HUES64 (cell line): ENCODE data around the gene PKD1L1.

ENCODE experiments used
- H3K27ac ChIP-seq: 2 replicates; pipeline ENCODE4 v1.7.0; 2013; ENCODE audit warnings: low read depth, low read length, inconsistent platforms
- H3K27me3 ChIP-seq: 2 replicates; pipeline ENCODE4 v1.6.1; 2013; ENCODE audit warnings: mild to moderate bottlenecking, low read length; ENCODE audit not compliant: insufficient read depth
- H3K36me3 ChIP-seq: 2 replicates; pipeline ENCODE4 v1.6.1; 2013; ENCODE audit warnings: mild to moderate bottlenecking, low read length; ENCODE audit not compliant: insufficient read depth
- H3K4me1 ChIP-seq: 2 replicates; pipeline ENCODE4 v1.6.1; 2013; ENCODE audit warnings: mild to moderate bottlenecking, low read length, moderate library complexity; ENCODE audit not compliant: insufficient read depth
- H3K4me3 ChIP-seq: 2 replicates; pipeline ENCODE4 v1.5.1; 2013; ENCODE audit warnings: mild to moderate bottlenecking, low read length, moderate library complexity
- H3K9ac ChIP-seq: 2 replicates; pipeline ENCODE4 v1.6.1; 2013; ENCODE audit warnings: mild to moderate bottlenecking, low read depth, low read length
- H3K9me3 ChIP-seq: 2 replicates; pipeline ENCODE4 v1.6.1; 2013; ENCODE audit warnings: low read depth, low read length; ENCODE audit not compliant: insufficient read depth
- WGBS: fragments of 150-250, 120-280 bp; methylation state at CpG from one replicate; pipeline ENCODE4 v1.1.7; 2013; ENCODE audit warnings: missing lambda C conversion rate; 5-methylcytosine and 5-hydroxymethylcytosine counted together

Gene PKD1L1

DNA sequence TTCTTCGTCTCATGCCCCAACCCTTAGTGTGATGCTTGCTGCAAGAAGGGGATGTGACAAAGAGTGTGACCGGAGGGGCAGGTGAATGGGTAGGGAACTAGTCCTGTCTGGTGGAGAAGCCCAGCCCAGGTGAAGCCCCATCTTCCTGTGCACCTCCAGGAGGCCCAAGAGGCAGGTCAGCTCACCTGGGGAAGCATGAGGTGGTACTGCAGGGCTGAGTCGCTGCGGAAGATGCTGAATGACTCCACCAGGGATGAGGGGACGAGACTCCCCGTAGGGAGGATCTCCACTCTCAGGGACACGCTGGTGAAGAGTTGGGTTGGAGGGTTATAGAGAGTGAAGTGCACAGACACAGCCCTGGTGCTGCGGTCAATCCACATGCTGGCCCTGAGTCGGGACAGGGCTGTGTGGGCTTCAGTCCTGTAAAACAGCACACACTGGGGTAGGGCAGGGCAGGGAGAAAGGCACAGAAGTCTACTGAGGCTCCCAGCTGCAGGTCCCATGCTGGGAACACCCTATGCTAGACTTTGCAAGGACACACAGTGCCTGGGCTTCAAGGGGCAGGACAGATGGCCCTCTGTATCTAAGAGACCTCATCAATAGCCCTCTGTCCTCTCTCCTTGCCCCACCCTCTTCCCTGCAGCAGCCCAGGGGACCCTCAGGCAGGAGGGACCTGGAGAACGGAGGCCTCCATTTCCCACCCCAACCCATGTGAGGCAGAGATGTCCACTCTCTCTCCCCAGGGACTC is 136.5 kb downstream of the PKD1L1 start:
- Histone ChIP-seq H3K9ac (no peak overlapping the region), H3K36me3 (no peaks in the 10 kb centered on the region), H3K4me1 (no peaks in the 10 kb centered on the region), H3K27ac (no peak overlapping the region), H3K9me3 (no peaks in the 10 kb centered on the region), H3K4me3 (no peak overlapping the region), H3K27me3 (no peaks in the 10 kb centered on the region)
- 87% methylated on average over 10 of the region's 10 CpGs for WGBS

DNA sequence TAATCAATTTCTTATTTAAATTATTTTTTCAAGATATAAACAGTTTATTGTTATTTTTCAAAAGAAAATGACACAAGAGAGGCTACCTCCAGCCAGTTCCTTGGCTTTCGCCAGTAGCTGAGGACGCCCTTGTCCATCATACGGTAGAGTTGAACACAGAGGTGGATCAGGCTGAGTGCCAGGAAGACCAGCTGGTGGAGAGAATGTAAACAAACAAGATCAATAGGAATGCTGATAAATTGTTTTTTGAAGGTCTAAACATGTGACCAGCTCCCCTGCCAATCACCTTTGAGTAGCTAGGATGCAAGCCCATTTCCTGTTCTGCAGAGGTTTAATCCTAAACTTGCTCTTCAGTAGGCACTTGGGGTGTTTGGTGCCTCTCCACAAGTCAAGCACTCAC is 138.9 kb downstream of the PKD1L1 start:
- Histone ChIP-seq H3K9me3 (no peaks in the 10 kb centered on the region), H3K4me1 (no peaks in the 10 kb centered on the region), H3K36me3 (no peaks in the 10 kb centered on the region), H3K9ac (no peak overlapping the region), H3K27ac (no peak overlapping the region), H3K4me3 (no peak overlapping the region), H3K27me3 (no peaks in the 10 kb centered on the region)
- 94% methylated on average over 3 of the region's 3 CpGs for WGBS

DNA sequence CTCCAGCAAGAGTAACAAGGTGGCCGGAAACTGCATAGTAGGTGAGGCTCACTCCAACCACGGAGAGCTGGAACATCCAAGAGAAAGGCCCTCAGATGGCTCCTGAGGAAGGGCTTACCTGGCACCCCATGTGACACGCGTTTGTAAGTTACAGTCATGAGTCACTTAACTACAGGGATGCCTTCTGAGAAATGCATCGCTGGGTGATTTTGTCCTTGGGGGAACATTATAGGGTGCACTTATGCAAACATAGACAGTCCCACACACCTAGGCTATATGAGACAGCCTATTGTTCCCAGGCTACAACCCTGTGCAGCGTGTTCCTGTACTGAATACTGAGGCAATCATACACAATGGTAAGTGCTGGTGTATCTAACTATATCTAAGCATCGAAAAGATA is 139.9 kb downstream of the PKD1L1 start:
- Histone ChIP-seq H3K4me1 (no peaks in the 10 kb centered on the region), H3K4me3 (no peak overlapping the region), H3K36me3 (no peaks in the 10 kb centered on the region), H3K9ac (no peak overlapping the region), H3K27me3 (no peaks in the 10 kb centered on the region), H3K27ac (no peak overlapping the region), H3K9me3 (no peaks in the 10 kb centered on the region)
- WGBS, result 96% methylated on average over 7 of the region's 7 CpGs

DNA sequence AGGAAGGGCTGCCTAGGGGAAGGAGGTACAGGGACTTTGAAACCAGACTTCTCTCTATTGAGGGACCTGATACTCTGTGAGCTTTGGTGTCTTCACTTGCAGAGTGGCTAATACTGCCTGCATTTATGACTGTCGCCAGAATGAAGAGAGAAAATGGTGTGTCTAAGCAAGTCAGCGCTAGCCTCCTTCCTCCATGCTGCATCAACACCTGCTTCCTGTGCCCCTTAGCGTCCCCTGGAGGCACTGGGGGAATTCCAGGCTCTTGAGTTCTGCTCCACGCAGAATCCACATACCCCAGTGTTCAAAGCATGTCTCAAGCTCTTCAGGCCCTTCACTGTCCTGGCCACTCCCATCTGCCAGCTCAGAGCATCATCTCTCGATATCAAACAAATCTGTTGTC is 140.5 kb downstream of the PKD1L1 start:
- Histone ChIP-seq H3K4me3 (no peak overlapping the region), H3K27ac (no peak overlapping the region), H3K9me3 (no peaks in the 10 kb centered on the region), H3K9ac (no peak overlapping the region), H3K36me3 (no peaks in the 10 kb centered on the region), H3K4me1 (no peaks in the 10 kb centered on the region), H3K27me3 (no peaks in the 10 kb centered on the region)
- WGBS, result 83% methylated on average over 5 of the region's 5 CpGs

DNA sequence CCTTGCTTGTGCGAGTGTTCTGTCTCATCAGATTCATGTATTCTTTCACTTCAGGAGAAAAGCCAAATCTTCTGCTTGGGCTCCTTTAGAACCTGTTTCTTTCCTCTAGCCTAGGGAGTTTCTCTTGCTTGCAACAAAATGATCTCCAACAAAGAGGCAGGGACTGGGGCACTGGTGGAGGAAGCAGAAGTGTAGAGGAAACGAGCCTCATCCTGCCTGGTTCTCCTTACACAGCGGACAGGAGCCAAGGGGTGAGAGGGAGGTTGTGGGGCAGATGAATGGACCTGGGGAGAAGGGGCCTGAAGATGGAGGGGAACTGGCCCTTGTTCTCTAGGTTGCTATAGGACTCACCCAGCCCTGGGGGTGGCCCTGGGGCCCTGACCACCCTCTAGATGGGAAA is 141.1 kb downstream of the PKD1L1 start:
- no peak overlapping the region for H3K4me3 ChIP-seq
- 92% methylated on average over 3 of the region's 3 CpGs for WGBS
- no peak overlapping the region for H3K9ac ChIP-seq
- no peaks in the 10 kb centered on the region for H3K9me3 ChIP-seq
- H3K36me3 ChIP-seq, result no peaks in the 10 kb centered on the region
- no peaks in the 10 kb centered on the region for H3K27me3 ChIP-seq
- no peaks in the 10 kb centered on the region for H3K4me1 ChIP-seq
- H3K27ac ChIP-seq, result no peak overlapping the region

DNA sequence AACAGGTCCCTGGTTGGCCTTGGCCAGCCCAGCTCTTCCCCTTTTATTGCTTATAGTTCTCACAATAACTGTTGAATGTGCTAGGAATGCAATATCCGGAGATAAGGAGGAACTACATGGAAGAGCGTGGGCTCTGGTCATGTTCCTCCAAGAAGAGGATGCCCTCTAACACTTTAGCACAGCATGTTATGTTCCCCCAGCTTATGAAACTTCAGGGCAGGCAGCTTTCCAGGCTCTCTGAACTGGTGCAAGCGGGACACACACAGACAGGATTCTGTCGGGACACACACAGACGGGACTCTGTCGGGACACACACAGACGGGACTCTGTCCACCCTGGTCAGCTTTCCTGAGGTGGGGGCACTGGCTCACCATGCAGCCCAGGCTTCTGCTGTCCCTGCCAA is 141.6 kb downstream of the PKD1L1 start:
- no peaks in the 10 kb centered on the region for H3K27me3 ChIP-seq
- H3K4me3 ChIP-seq, result no peak overlapping the region
- H3K4me1 ChIP-seq, result no peaks in the 10 kb centered on the region
- no peak overlapping the region for H3K9ac ChIP-seq
- 94% methylated on average over 7 of the region's 7 CpGs for WGBS
- H3K27ac ChIP-seq, result no peak overlapping the region
- no peaks in the 10 kb centered on the region for H3K36me3 ChIP-seq
- no peaks in the 10 kb centered on the region for H3K9me3 ChIP-seq

DNA sequence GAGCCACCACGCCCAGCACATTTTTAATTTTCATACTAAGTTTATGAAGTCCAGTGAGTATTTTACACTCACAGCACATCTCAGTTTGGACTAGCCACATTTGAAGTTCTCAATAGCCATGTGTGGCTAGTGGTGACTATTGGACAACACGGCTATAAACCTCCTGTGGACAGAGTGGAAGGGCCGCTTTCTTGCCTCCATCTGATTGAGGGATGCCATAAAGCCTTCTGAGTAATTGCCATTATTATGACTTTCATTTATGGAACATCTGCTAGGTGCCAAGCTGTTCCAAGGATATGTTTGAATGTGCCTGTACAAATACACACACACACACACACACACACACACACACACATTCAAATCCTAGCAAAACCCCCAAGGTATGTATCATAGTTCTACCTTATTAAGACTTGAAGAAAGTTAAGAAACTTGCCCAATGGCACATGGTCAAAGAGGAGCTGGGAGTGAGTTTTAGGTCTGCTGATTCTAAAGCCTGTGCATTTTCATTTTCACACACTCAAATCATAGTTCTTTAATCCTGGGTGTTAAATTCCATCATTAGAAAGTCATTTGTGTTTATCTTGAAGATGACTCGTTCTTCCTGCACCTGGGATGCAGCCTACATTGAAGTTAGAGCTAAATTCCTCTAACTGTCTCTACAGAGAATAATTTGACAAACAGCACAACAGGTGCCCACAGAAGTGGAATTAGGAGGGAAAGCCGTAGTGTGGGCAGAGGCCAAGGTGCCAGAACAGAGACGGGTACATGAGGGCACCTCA is 143.3 kb downstream of the PKD1L1 start:
- H3K9ac ChIP-seq, result no peak overlapping the region
- no peaks in the 10 kb centered on the region for H3K36me3 ChIP-seq
- no peaks in the 10 kb centered on the region for H3K27me3 ChIP-seq
- H3K27ac ChIP-seq, result no peak overlapping the region
- H3K9me3 ChIP-seq, result no peaks in the 10 kb centered on the region
- H3K4me1 ChIP-seq, result no peaks in the 10 kb centered on the region
- 84% methylated on average over 5 of the region's 6 CpGs for WGBS
- H3K4me3 ChIP-seq, result no peak overlapping the region

DNA sequence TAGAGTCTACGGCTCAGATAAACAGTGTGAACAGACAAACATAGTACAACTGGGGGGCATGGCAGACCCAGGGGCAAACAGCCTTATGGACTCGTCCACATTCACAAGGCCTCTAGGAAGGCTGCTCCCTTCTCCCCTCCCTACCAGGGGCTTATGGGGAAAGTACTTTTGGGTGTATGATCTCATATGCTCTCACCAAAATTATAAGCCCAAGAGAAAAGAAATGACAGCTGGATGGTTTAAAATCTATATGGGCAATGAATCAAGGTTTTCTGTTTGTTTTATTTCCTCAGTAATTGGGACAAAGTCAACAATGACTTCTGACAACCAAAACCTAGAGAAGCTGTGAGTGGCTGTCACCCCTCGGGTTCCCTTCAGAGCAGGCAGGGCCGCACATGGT is 144.4 kb downstream of the PKD1L1 start:
- 87% methylated on average over 4 of the region's 4 CpGs for WGBS
- Histone ChIP-seq H3K27ac (no peak overlapping the region), H3K9ac (no peak overlapping the region)

DNA sequence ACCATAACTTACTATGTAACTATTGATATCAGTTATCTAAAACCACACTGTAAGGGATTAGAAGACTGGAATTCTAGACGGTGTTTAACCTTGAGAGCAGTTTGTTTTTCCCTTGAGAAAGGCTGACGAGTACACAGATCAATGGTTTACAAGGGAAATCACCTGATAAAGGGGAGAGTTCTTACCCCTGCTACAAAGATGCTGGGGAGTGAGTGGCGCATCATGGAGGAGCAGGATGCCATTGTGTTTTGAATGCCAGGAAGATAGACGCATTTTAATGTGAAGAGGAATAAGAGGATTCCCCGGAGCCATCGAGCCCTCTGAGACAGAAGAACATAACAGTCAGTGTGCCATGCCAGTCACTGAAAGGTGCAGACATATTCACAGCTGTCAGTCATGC is 145.2 kb downstream of the PKD1L1 start:
- Histone ChIP-seq H3K4me1 (no peaks in the 10 kb centered on the region), H3K4me3 (no peak overlapping the region), H3K27me3 (no peaks in the 10 kb centered on the region), H3K36me3 (no peaks in the 10 kb centered on the region), H3K9ac (no peak overlapping the region), H3K9me3 (no peaks in the 10 kb centered on the region), H3K27ac (no peak overlapping the region)
- WGBS, result 84% methylated on average over 6 of the region's 6 CpGs

More for the DNA sequence above, 144.4 kb downstream of the PKD1L1 start:
- H3K27me3 ChIP-seq, result no peaks in the 10 kb centered on the region
- no peaks in the 10 kb centered on the region for H3K9me3 ChIP-seq
- H3K36me3 ChIP-seq, result no peaks in the 10 kb centered on the region
- no peak overlapping the region for H3K4me3 ChIP-seq
- no peaks in the 10 kb centered on the region for H3K4me1 ChIP-seq

DNA sequence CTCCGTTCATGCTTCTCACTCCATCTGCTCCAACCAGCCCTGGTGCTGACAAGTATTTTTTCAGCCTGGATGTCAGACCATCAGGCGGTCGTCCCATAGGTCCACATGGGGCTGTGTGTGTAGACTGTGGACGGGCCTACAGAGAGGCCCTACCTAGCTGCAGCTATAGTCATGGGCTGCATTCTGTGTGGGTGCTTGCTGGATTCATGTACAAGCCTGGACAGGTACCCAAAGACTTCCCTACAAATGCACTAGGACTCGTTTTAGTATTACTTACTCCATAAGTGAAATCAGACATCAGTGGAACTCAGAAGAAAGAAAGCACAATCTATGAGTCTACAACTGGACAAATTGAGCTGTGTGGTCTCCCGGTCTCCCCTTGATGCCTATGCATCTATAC is 146.8 kb downstream of the PKD1L1 start:
- H3K4me3 ChIP-seq, result no peak overlapping the region
- H3K4me1 ChIP-seq, result no peaks in the 10 kb centered on the region
- no peaks in the 10 kb centered on the region for H3K27me3 ChIP-seq
- no peaks in the 10 kb centered on the region for H3K9me3 ChIP-seq
- H3K27ac ChIP-seq, result no peak overlapping the region
- H3K36me3 ChIP-seq, result no peaks in the 10 kb centered on the region
- no peak overlapping the region for H3K9ac ChIP-seq
- 95% methylated on average over 6 of the region's 6 CpGs for WGBS

DNA sequence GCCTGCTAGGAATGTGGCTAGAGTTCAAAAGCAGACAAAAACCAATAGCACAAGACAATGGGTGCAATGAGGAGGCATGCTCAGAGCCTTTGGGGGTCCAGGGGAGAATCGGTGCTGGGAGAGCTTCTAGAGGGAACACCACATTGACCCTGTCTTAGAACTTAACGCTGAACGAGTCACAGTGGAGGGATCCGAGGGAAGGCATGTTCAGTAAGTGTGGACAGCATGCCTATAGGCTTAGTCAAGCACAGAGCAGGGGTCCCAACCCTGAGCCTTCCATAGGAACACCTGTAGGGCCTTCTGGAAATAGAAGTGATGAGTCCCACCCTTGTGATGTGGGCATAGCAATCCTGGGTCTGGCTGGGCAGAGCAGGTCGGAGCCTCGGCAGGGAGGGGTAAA is 148.7 kb downstream of the PKD1L1 start:
- H3K27me3 ChIP-seq, result no peaks in the 10 kb centered on the region
- no peak overlapping the region for H3K4me3 ChIP-seq
- H3K9me3 ChIP-seq, result no peaks in the 10 kb centered on the region
- H3K27ac ChIP-seq, result no peak overlapping the region
- H3K36me3 ChIP-seq, result no peaks in the 10 kb centered on the region
- 96% methylated on average over 6 of the region's 6 CpGs for WGBS
- no peaks in the 10 kb centered on the region for H3K4me1 ChIP-seq
- H3K9ac ChIP-seq, result no peak overlapping the region
